H1 (cell line): ENCODE data around the gene UBQLN1.

Experiments
- CHD2 ChIP-seq: IDR thresholded peaks from 2 replicates; pipeline ENCODE4 v1.6.1; 2012; ENCODE audit warnings: low read length, improper control_type of control experiment
- CTCF ChIP-seq, 3 experiments: IDR thresholded peaks; 1 replicate in 2 of 3; 2 replicates in 1 of 3; pipeline versions ENCODE4 v1.5.1 to v1.6.1; 2011; ENCODE audit warnings: low read length in 3 of 3, mild to moderate bottlenecking in 3 of 3, inconsistent platforms in 2 of 3, low read depth in 1 of 3, moderate library complexity in 1 of 3; ENCODE audit not compliant: insufficient read depth in 1 of 3; ENCODE audit errors: control extremely low read depth in 1 of 3
- E2F6 ChIP-seq: IDR thresholded peaks from 2 replicates; pipeline ENCODE4 v1.6.1; 2012; ENCODE audit warnings: inconsistent platforms
- NRF1 ChIP-seq: IDR thresholded peaks from 2 replicates; pipeline ENCODE4 v1.6.1; 2011; ENCODE audit warnings: mild to moderate bottlenecking, low read depth, low read length, improper control_type of control experiment
- POLR2A ChIP-seq, 2 experiments: IDR thresholded peaks; 1 replicate in 1 of 2; 2 replicates in 1 of 2; pipeline ENCODE4 v1.6.1; 2011; ENCODE audit warnings: low read depth in 2 of 2, low read length in 2 of 2, mild to moderate bottlenecking in 2 of 2; ENCODE audit errors: control extremely low read depth in 1 of 2
- POLR2AphosphoS5 ChIP-seq: IDR thresholded peaks from 2 replicates; pipeline ENCODE4 v1.6.1; 2011; ENCODE audit warnings: low read depth, low read length
- RFX5 ChIP-seq: IDR thresholded peaks from 2 replicates; pipeline ENCODE4 v1.6.1; 2011; ENCODE audit warnings: low read depth, low read length, improper control_type of control experiment, borderline replicate concordance
- SAP30 ChIP-seq: fragments of 300-600 bp; sonication (generic); IDR thresholded peaks from 2 replicates; pipeline ENCODE4 v1.7.1; 2012; ENCODE audit warnings: low read length, moderate library complexity, mild to moderate bottlenecking, inconsistent platforms; ENCODE audit not compliant: insufficient read depth, insufficient replicate concordance
- SIN3A ChIP-seq, 2 experiments: IDR thresholded peaks in 1 of 2; conservative IDR thresholded peaks in 1 of 2; 2 replicates each; pipeline ENCODE4 v1.6.1; 2011 to 2012; ENCODE audit warnings: low read length in 2 of 2, improper control_type of control experiment in 1 of 2, low read depth in 1 of 2, mild to moderate bottlenecking in 1 of 2
- TAF1 ChIP-seq: IDR thresholded peaks from 2 replicates; pipeline ENCODE4 v1.6.1; 2011; ENCODE audit warnings: mild to moderate bottlenecking, low read depth, low read length

- TF ChIP-seq SAP30 (no peak), CTCF (IDR thresholded peaks at IDR 0.05; ENCODE audit: control extremely low read depth in 1 of 3, insufficient read depth in 1 of 3, low read depth in 1 of 3, low read length in 3 of 3) (no peak), CHD2 (no peak), POLR2A (IDR thresholded peaks at IDR 0.05; ENCODE audit: control extremely low read depth in 1 of 2, low read depth in 2 of 2, low read length in 2 of 2) (no peak), POLR2AphosphoS5 (no peak), NRF1 (no peak), E2F6 (no peak), SIN3A (conservative IDR thresholded peaks at IDR 0.05 in 1 of 2, IDR thresholded peaks at IDR 0.05 in 1 of 2; ENCODE audit: low read depth in 1 of 2, low read length in 2 of 2) (no peak), TAF1 (no peak), RFX5 (no peak)
Measured at GRCh38 chr9:83655433-83655832, 52.3 kb downstream of the UBQLN1 start.
